Fibroblast of lung (primary cell): ENCODE results near the gene TTC6. TPM values are rescaled to one million over a fixed set of nuclear protein-coding genes. Genes with fewer than 3 reads are reported as not detected.

Experiments
- DNase-seq, 2 donors: peaks; one replicate each; pipeline versions ENCODE4 v3.0.0 to v3.0.0-alpha.2; 2010; ENCODE audit warnings: low read depth in 2 of 2
- H2AFZ ChIP-seq: 2 replicates; pipeline ENCODE4 v1.5.1; 2012; ENCODE audit warnings: low read length, control low read depth, inconsistent platforms
- H3K27ac ChIP-seq: 2 replicates; pipeline ENCODE4 v1.5.1; 2011; ENCODE audit warnings: low read length, control low read depth; ENCODE audit not compliant: insufficient read depth
- H3K27me3 ChIP-seq: 2 replicates; pipeline ENCODE4 v1.5.1; 2011; ENCODE audit warnings: mild to moderate bottlenecking, low read length; ENCODE audit not compliant: control insufficient read depth, insufficient read depth
- H3K36me3 ChIP-seq: 2 replicates; pipeline ENCODE4 v1.5.1; 2011; ENCODE audit warnings: low read length; ENCODE audit not compliant: control insufficient read depth, insufficient read depth
- H3K4me1 ChIP-seq: 2 replicates; pipeline ENCODE4 v1.5.1; 2011; ENCODE audit warnings: low read length; ENCODE audit not compliant: control insufficient read depth, insufficient read depth; ENCODE audit errors: extremely low read depth
- H3K4me2 ChIP-seq: 2 replicates; pipeline ENCODE4 v1.5.1; 2011; ENCODE audit warnings: low read length, control low read depth; ENCODE audit not compliant: insufficient read depth; ENCODE audit errors: extremely low read depth
- H3K4me3 ChIP-seq, 4 experiments: fragments of 200-600 bp in 1 of 4; sonication (generic) in 1 of 4; replicated peaks in 1 of 4; 2 replicates each; pipeline ENCODE4 v1.5.1; 2011 to 2016; ENCODE audit warnings: low read length in 4 of 4, low read depth in 3 of 4, mild to moderate bottlenecking in 3 of 4, control low read depth in 2 of 4, inconsistent platforms in 1 of 4, mixed read lengths in 1 of 4; ENCODE audit not compliant: insufficient read depth in 1 of 4; ENCODE audit errors: control extremely low read depth in 1 of 4
- H3K79me2 ChIP-seq: 2 replicates; pipeline ENCODE4 v1.5.1; 2012; ENCODE audit warnings: mild to moderate bottlenecking, low read length, inconsistent platforms; ENCODE audit not compliant: control insufficient read depth, insufficient read depth
- H3K9ac ChIP-seq: 2 replicates; pipeline ENCODE4 v1.5.1; 2011; ENCODE audit warnings: mild to moderate bottlenecking, low read length, control low read depth; ENCODE audit not compliant: insufficient read depth
- H3K9me3 ChIP-seq: 2 replicates; pipeline ENCODE4 v1.5.1; 2012; ENCODE audit warnings: low read depth, low read length; ENCODE audit not compliant: control insufficient read depth, insufficient read depth
- H4K20me1 ChIP-seq: 2 replicates; pipeline ENCODE4 v1.5.1; 2011; ENCODE audit warnings: low read length; ENCODE audit not compliant: control insufficient read depth, insufficient read depth; ENCODE audit errors: extremely low read depth
- CTCF ChIP-seq, 2 donors: IDR thresholded peaks in 1 of 2; conservative IDR thresholded peaks in 1 of 2; 1 replicate in 1 of 2; 2 replicates in 1 of 2; pipeline ENCODE4 v1.5.1; 2011 to 2012; ENCODE audit warnings: low read length in 2 of 2, control low read depth in 1 of 2, inconsistent platforms in 1 of 2, low read depth in 1 of 2, mild to moderate bottlenecking in 1 of 2
- EZH2 ChIP-seq: IDR thresholded peaks from 2 replicates; pipeline ENCODE4 v1.5.1; 2012; ENCODE audit warnings: low read length, control low read depth, mild to moderate bottlenecking; ENCODE audit errors: missing control alignments
- polyA plus RNA-seq, 2 donors: library from polyadenylated mRNA; depleted of rRNA in 1 of 2; stranded (reverse) in 1 of 2; unstranded in 1 of 2; fragments of >200 nt; gene quantifications; 2 replicates each; pipeline ENCODE4 v1.2.1, GENCODE V29; 2011 to 2012; ENCODE audit warnings: missing spikeins in 1 of 2
- total RNA-seq: library from RNA; depleted of rRNA; stranded (reverse); fragments of >200 nt; gene quantifications from 2 replicates; pipeline ENCODE4 v1.2.1, GENCODE V29; 2014

The TTC6 gene
- total and polyA plus RNA-seq, 2 donors (not counting 1 experiment from before 2014, with no cell fraction given): 0.17 TPM; not detected in 1

DNA sequence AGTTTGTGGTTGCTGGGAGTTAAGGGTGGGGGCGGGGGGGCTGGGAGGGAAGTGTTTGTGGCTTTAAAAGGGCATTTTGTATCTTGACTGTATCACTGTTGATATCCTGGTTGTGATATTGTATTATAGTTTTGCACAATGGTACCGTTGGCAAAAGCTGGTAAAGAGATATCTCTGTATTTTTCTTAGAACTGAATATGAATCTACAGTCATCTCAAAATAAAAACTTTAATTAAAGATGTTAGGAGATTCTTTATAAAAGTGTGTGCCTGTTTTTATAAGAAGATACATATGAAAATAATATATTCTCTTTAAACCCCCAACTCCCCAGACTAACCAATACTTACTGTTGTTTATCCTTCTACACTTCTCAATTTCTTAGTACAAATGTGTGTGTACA lies 43.2 kb downstream of the TTC6 start:
- Histone ChIP-seq H3K36me3 (no peaks in the 10 kb centered on the region), H3K9me3 (no peaks in the 10 kb centered on the region), H3K27me3 (no peaks in the 10 kb centered on the region), H3K4me1 (no peaks in the 10 kb centered on the region), H4K20me1 (no peaks in the 10 kb centered on the region), H3K9ac (no peak overlapping the region), H3K27ac (no peak overlapping the region), H3K4me2 (no peak overlapping the region), H2AFZ (no peak overlapping the region), H3K4me3 (no peak overlapping the region), H3K79me2 (no peaks in the 10 kb centered on the region)
- TF ChIP-seq EZH2: no peak
- TF ChIP-seq CTCF (conservative IDR thresholded peaks at IDR 0.05 in 1 of 2, IDR thresholded peaks at IDR 0.05 in 1 of 2; ENCODE audit: low read depth in 1 of 2, low read length in 2 of 2): no peak
- no peak for DNase-seq

DNA sequence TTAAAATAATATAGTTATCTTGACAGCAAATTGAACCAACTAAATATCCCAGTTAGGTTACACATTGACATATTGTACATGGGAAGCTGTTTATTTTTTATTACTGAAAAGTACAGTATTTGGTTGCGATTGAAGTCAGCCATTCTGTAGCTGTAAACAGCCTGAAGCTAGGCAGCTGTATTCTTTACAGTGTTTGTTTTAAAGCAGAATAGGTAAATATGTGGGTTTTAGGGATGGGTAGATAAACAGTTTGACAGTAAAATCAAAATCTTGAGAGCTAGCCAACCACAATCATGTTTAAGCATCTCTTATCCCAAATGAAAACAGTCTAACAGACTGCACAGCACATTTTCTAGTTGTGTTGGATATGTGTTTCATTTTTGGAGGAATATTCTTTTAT lies 45.7 kb downstream of the TTC6 start:
- H3K27ac ChIP-seq: no peak overlapping the region
- no peak overlapping the region for H3K9ac ChIP-seq
- no peaks in the 10 kb centered on the region for H3K4me1 ChIP-seq
- TF ChIP-seq EZH2: no peak
- TF ChIP-seq CTCF (conservative IDR thresholded peaks at IDR 0.05 in 1 of 2, IDR thresholded peaks at IDR 0.05 in 1 of 2; ENCODE audit: low read depth in 1 of 2, low read length in 2 of 2): no peak
- no peaks in the 10 kb centered on the region for H3K9me3 ChIP-seq
- no peaks in the 10 kb centered on the region for H3K36me3 ChIP-seq
- H4K20me1 ChIP-seq: no peaks in the 10 kb centered on the region
- H3K4me2 ChIP-seq: no peak overlapping the region
- no peak overlapping the region for H2AFZ ChIP-seq
- H3K79me2 ChIP-seq: no peaks in the 10 kb centered on the region
- H3K4me3 ChIP-seq: no peak overlapping the region
- DNase-seq: no peak
- no peaks in the 10 kb centered on the region for H3K27me3 ChIP-seq

- DNase-seq: no peak
- Histone ChIP-seq H3K27ac (no peak overlapping the region), H3K9me3 (no peaks in the 10 kb centered on the region), H3K4me2 (no peak overlapping the region), H3K9ac (no peak overlapping the region), H3K27me3 (no peaks in the 10 kb centered on the region), H3K4me1 (no peaks in the 10 kb centered on the region), H3K4me3 (no peak overlapping the region), H4K20me1 (no peaks in the 10 kb centered on the region), H3K79me2 (no peaks in the 10 kb centered on the region), H2AFZ (no peak overlapping the region), H3K36me3 (no peaks in the 10 kb centered on the region)
- no peak for TF ChIP-seq CTCF (conservative IDR thresholded peaks at IDR 0.05 in 1 of 2, IDR thresholded peaks at IDR 0.05 in 1 of 2; ENCODE audit: low read depth in 1 of 2, low read length in 2 of 2)
- no peak for TF ChIP-seq EZH2
Measured at GRCh38 chr14:37642125-37642524, 46.7 kb downstream of the TTC6 start.
